NCI-H345 (cell line): ENCODE results near the gene DUXA.

ENCODE experiments used
- DNase-seq: peaks from one replicate; lab custom pipeline; 2025; lab: John Stamatoyannopoulos, UW

Gene DUXA

GRCh38 chr19:57105976-57106721, 61.1 kb downstream of the DUXA start:
- no peak for DNase-seq
